CD4-positive, alpha-beta T cell treated with Interleukin-6 at 100 ng/mL for 8 hours (primary cell): ENCODE results near the gene ZNF837.
"Not testable (repeated sequence)": the region's sequence is repeated elsewhere in the genome, so short reads cannot be mapped to it uniquely, and the experiment has no call there.

Source experiments
- DNase-seq: peaks from one replicate; pipeline ENCODE4 v3.0.0-alpha.2; 2020; ENCODE audit warnings: mixed read lengths, low spot score

The ZNF837 gene

GRCh38 chr19:58395979-58396627 is 15.3 kb upstream of the ZNF837 start:
- no peak for DNase-seq

- no peak for DNase-seq
Observed at GRCh38 chr19:58395220-58395978, 14.6 kb upstream of the ZNF837 start, which contains the start of gene RNF225. TSS of gene RNF225 (plus strand) at chr19:58395656. CDS start at chr19:58396090, 434 bp downstream.

GRCh38 chr19:58394821-58395219 is 14.0 kb upstream of the ZNF837 start:
- DNase-seq: no peak

GRCh38 chr19:58393725-58394033 is 12.8 kb upstream of the ZNF837 start:
- DNase-seq: no peak

- no peak for DNase-seq
Observed at GRCh38 chr19:58392945-58393724, 12.3 kb upstream of the ZNF837 start.

- DNase-seq: no peak
Observed at GRCh38 chr19:58388175-58388526, 7.3 kb upstream of the ZNF837 start.

- no peak for DNase-seq
Observed at GRCh38 chr19:58387338-58388174, 6.7 kb upstream of the ZNF837 start.

GRCh38 chr19:58386576-58387337 is 5.9 kb upstream of the ZNF837 start, which contains the start of gene RPS5:
TSS of gene RPS5 (plus strand) at chr19:58387269. CDS start at chr19:58388138, 869 bp downstream.
- peak; percentile 99 for DNase-seq

- DNase-seq: no peak
Observed at GRCh38 chr19:58385891-58386575, 5.2 kb upstream of the ZNF837 start.

GRCh38 chr19:58385313-58385890 is 4.6 kb upstream of the ZNF837 start:
- no peak for DNase-seq

- no peak for DNase-seq
Observed at GRCh38 chr19:58382997-58383603, 2.3 kb upstream of the ZNF837 start.

- no peak for DNase-seq
Observed at GRCh38 chr19:58381460-58382212, 806 bp upstream of the ZNF837 start.

- DNase-seq: no peak
Observed at GRCh38 chr19:58380037-58380661, 681 bp downstream of the ZNF837 start.

- no peak for DNase-seq
Observed at GRCh38 chr19:58379246-58379645, 1.6 kb downstream of the ZNF837 start.

GRCh38 chr19:58376724-58377123 is 4.1 kb downstream of the ZNF837 start:
- DNase-seq: not testable (repeated sequence)

- no peak for DNase-seq
Observed at GRCh38 chr19:58374200-58374599, 6.6 kb downstream of the ZNF837 start.

- DNase-seq: no peak
Observed at GRCh38 chr19:58372311-58373133, 8.3 kb downstream of the ZNF837 start.
